GM20000 (cell line): ENCODE results near the gene AQP1.

Source experiments
- DNase-seq: peaks from one replicate; pipeline ENCODE4 v3.0.0; 2012; ENCODE audit warnings: low spot score
- TF ChIP-seq, protein P1 (sequence below): IDR thresholded peaks from 2 replicates; pipeline ENCODE4 v1.5.1; 2012; ENCODE audit warnings: mild to moderate bottlenecking, control low read depth; ENCODE audit errors: extremely low read depth, missing control alignments

Gene AQP1

DNA sequence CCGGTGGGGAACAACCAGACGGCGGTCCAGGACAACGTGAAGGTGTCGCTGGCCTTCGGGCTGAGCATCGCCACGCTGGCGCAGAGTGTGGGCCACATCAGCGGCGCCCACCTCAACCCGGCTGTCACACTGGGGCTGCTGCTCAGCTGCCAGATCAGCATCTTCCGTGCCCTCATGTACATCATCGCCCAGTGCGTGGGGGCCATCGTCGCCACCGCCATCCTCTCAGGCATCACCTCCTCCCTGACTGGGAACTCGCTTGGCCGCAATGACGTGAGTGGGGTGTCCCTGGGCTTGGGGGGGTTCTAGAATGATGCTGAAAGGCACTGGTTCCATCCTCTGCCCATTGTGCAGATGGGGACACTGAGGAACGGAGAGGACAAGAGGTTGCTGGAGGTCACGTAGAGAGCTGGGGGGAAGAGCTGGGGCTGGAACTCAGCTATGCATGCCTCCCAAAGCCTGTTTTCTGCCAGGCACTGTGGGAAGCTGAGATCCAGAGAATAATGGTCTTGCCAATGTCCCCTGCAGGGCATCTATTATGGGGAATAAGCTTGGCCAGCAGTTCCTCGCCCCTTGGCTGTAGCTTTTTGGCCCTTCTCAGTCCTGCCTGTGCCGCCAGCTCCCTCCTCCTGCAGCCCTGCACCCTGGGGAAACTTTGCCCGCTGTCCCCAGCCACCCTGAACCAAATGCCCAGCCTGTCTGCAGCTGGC lies 523 bp downstream of the AQP1 start:
- TF ChIP-seq, protein P1, sequence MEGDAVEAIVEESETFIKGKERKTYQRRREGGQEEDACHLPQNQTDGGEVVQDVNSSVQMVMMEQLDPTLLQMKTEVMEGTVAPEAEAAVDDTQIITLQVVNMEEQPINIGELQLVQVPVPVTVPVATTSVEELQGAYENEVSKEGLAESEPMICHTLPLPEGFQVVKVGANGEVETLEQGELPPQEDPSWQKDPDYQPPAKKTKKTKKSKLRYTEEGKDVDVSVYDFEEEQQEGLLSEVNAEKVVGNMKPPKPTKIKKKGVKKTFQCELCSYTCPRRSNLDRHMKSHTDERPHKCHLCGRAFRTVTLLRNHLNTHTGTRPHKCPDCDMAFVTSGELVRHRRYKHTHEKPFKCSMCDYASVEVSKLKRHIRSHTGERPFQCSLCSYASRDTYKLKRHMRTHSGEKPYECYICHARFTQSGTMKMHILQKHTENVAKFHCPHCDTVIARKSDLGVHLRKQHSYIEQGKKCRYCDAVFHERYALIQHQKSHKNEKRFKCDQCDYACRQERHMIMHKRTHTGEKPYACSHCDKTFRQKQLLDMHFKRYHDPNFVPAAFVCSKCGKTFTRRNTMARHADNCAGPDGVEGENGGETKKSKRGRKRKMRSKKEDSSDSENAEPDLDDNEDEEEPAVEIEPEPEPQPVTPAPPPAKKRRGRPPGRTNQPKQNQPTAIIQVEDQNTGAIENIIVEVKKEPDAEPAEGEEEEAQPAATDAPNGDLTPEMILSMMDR = no peak
- DNase-seq = no peak

DNA sequence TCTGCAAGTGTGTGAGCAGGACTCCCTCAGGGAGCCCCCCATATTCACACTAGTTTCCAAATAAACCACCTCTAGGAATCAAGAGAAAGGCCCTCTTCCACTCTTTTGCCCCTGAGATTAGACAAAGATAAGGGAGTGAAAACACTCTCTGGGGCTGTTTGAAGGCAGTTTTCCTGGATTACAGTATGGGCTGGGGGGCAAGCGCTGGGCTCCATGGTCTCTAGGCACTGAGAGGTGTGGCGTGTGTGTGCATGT lies 1.0 kb downstream of the AQP1 start:
- TF ChIP-seq, protein P1 = no peak

DNA sequence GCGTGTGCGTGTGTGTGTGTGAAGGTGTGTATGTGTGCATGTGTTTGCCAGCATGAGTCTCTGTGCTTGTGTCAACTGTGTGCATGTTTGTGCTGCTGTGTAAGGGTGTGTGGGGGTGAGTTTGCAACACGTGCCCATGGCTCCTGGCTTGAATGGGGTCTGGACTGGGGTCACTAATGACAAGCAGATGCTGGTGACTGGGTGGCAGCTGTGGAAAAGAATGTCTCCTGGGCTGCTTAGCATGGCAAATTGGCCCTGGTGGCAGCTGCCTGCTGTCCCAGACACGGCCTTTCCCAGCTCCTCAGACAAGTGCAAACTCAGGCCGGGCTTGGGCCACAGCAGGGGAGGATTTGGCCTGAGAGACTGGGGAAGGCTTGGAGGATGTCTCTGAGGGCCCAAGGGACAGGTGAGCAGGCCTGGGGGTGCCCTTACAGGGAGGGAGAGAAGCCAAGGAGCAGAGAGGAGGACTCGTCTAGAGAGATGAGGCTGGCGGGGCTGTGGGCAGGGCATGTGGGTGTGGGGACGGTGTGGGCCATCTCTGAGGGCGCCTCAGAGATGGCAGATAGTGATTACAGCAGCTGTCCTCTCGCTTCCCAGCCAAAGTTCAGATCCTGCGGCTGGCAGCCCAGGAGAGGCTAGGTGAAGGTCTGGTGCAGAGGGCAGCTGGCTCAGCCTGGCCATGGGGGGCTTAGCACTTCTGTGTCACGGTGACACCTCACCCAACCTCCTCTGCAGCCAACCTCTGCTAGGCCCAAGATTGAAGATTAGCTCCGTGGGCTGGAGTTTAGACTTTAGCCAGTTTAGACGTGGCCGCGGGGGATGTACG lies 1.5 kb downstream of the AQP1 start:
- DNase-seq = no peak
- TF ChIP-seq, protein P1 = no peak

More for the DNA sequence above, 1.0 kb downstream of the AQP1 start:
- no peak for DNase-seq

DNA sequence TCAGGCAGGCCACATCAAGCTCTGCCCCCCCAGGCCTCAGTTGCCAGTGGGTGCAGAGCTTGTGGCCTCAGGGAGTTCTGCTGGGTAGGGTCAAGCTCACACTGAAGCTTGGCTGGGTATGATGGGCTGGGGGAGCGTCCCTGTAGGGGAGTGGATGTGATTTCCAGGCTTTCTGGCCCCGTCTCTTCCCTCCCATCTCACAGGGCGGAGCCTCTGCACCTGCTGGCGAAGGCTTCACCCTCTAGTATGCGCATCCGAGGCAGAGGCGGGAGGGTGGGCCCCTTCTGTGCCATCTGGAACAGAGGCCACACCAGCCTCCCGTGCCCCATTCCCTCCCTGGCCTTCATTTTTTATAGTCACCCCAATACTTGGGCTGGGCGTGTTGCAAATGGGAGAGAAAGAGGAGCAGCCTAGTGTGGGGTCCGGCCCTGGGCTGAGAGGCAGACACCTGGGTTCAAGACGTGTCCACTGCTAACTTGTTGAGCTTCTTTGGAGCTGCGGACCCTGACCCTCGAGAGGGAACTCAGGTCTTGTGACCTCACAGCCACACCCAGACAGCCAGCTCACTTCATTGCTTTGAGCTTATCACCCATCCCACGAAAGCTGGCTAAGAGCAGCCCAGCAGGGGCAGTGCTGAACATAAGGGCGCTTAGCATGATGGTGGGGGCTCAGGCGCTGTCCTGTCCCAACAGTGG lies 2.3 kb downstream of the AQP1 start:
- DNase-seq = no peak
- TF ChIP-seq, protein P1 = no peak

DNA sequence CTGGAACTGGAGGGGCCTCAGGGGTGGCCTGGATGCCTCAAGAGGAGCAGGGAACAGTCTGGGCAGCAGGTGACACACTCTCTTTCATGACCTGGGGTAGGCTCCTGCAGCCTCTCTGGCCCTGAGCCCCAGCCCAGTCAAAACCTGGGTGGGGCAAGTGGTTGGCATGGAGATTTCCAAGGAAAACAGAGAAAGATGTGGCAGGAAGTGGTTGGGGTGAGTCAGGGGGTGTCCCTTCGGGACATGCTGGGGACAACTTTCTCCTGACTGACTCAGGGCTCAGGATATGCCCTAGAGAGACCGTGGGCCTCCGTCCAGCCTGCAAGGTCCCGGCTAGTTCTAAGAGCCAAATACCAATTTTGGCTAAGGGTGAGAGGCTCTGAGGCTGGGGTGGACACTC lies 2.9 kb downstream of the AQP1 start:
- no peak for DNase-seq

DNA sequence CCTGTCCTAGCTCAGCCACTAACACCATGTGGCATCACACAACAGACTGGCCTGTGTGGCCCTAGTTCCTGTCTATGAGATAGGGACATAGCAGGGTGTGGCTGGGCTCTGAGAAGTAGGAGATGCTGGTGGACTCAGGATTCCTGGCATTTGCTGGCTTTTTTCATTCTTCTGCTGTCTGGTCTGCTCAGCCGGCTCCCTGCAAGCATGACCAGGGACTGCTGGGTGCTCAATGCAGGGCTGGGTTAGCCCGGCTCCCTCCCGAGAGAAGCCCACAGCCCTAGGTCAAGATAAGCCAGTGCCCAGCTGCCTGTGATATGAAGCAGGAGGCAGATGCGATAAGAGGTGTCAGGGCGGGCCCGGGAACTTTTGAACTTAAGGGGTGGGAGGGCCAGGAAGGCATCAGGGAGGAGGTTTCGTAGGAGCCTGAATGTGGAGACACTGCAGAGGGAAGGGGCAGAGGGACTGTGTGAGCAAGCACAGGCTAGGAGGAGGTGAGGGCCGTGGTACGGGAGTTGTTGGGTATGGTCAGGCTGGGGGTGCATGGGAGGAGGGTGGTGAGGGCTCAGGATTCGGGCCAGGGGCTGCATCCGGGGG lies 3.5 kb downstream of the AQP1 start:
- DNase-seq = no peak
- TF ChIP-seq, protein P1 = no peak

More for the DNA sequence above, 2.9 kb downstream of the AQP1 start:
- TF ChIP-seq, protein P1 = no peak
